Measurements from ENCODE around the gene ZNF205. TPM values are rescaled to one million over a fixed set of nuclear protein-coding genes. Genes with fewer than 3 reads are reported as not detected.

Gene ZNF205
- total RNA-seq, 1 donor from 2014 or later: 14.8 TPM

DNA sequence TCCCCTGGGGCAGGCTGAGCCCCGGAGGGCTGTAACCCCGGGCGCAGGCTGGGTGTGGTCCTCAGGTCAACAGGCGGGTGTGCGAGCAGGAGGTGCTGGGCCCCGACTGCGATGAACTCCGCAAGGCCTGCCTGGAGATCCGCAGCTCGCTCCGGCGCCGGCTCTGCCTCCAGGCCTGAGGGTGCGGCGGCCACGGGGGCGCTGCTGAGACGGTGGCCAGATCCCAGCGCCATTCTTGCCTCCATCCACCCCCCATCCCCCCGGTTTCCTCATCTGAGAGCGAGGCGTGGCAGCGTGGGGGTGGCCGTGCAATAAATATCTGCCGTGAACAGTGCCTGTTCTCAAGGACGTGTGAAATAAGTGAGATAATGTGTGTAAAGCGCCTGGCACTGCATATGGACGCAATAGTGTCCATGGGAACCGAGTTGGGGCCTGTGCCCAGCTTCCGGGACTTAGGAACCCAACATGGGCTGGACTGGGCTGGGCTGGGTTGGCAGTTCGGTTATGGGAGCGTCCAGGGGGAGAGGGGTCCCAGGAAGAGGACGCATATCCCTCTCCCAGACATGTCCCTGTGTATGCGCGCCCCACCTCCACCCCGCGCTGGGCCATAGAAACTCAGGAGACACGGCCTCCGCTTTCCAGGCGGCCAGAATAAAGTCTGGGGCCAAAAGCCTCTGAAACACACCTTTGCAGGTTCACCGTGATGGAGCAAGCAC is 37.4 kb downstream of the ZNF205 start:
- no peak for DNase-seq (ENCODE audit: extremely low spot score, unreplicated experiment)

DNA sequence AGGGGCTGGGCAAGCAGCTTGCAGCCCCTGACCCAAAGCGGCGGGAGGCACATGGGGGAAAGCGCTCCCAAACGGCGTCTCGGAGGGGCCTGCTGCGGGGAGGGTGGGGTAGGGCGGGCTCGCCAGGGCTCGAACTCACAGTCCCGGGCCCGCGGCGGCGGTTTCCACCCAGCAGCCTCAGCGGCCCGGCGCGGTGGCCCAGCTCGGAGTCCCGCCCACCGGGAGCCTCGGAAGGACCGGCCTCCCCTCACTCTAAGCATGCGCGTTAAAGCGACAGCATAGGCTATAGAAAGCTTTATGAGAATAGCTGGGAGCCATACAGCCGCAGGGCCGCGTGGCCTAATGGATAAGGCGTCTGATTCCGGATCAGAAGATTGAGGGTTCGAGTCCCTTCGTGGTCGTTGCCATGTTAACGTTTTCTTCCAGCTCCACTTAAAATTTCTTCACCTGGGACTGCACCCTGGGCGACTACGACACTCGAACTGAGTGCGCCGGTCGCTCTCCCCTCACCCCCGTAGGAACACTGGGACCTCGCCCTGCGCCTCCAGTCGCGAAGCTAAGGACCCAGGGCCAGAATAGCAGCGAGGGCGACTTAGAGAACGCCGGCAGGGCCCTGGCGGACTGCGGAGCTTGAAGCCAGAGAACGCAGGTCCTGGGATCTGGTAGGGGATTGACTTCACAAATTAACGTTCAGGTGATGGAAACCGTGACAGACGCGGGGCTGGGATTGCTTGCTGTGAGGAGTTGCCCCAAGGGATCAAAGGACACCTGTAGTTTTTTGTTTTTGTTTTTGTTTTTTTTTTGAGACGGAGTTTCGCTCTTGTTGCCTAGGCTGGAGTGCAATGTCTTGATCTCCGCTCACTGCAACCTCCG is 38.2 kb downstream of the ZNF205 start:
- Mint-ChIP-seq H3K4me3 (ENCODE audit: unreplicated experiment) (peak overlapping the region; percentile 83), H3K4me1 (ENCODE audit: unreplicated experiment) (peaks cover 27% of the 10 kb centered on the region), H3K27ac (ENCODE audit: unreplicated experiment) (peak overlapping the region; percentile 94), H3K36me3 (ENCODE audit: unreplicated experiment) (no peaks in the 10 kb centered on the region), H3K27me3 (ENCODE audit: unreplicated experiment) (no peaks in the 10 kb centered on the region), H3K9me3 (ENCODE audit: unreplicated experiment) (no peaks in the 10 kb centered on the region)
- TF ChIP-seq, protein P1, sequence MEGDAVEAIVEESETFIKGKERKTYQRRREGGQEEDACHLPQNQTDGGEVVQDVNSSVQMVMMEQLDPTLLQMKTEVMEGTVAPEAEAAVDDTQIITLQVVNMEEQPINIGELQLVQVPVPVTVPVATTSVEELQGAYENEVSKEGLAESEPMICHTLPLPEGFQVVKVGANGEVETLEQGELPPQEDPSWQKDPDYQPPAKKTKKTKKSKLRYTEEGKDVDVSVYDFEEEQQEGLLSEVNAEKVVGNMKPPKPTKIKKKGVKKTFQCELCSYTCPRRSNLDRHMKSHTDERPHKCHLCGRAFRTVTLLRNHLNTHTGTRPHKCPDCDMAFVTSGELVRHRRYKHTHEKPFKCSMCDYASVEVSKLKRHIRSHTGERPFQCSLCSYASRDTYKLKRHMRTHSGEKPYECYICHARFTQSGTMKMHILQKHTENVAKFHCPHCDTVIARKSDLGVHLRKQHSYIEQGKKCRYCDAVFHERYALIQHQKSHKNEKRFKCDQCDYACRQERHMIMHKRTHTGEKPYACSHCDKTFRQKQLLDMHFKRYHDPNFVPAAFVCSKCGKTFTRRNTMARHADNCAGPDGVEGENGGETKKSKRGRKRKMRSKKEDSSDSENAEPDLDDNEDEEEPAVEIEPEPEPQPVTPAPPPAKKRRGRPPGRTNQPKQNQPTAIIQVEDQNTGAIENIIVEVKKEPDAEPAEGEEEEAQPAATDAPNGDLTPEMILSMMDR (IDR thresholded peaks at IDR 0.05): no peak
- peak; percentile 99 for DNase-seq (ENCODE audit: extremely low spot score, unreplicated experiment)

More for the DNA sequence above, 37.4 kb downstream of the ZNF205 start:
- Mint-ChIP-seq H3K4me1 (ENCODE audit: unreplicated experiment) (peaks cover 27% of the 10 kb centered on the region), H3K4me3 (ENCODE audit: unreplicated experiment) (peak overlapping the region; percentile 83), H3K27me3 (ENCODE audit: unreplicated experiment) (no peaks in the 10 kb centered on the region), H3K9me3 (ENCODE audit: unreplicated experiment) (no peaks in the 10 kb centered on the region), H3K36me3 (ENCODE audit: unreplicated experiment) (no peaks in the 10 kb centered on the region), H3K27ac (ENCODE audit: unreplicated experiment) (peak overlapping the region; percentile 88)
- TF ChIP-seq, protein P1 (IDR thresholded peaks at IDR 0.05): peak; percentile 53

GRCh38 chr16:3152027-3152276 is 39.6 kb downstream of the ZNF205 start:
- no peaks in the 10 kb centered on the region for H3K27me3 Mint-ChIP-seq (ENCODE audit: unreplicated experiment)
- TF ChIP-seq, protein P1 (IDR thresholded peaks at IDR 0.05): no peak
- peaks cover 28% of the 10 kb centered on the region for H3K4me1 Mint-ChIP-seq (ENCODE audit: unreplicated experiment)
- H3K27ac Mint-ChIP-seq (ENCODE audit: unreplicated experiment): peak overlapping the region; percentile 90
- no peaks in the 10 kb centered on the region for H3K36me3 Mint-ChIP-seq (ENCODE audit: unreplicated experiment)
- H3K9me3 Mint-ChIP-seq (ENCODE audit: unreplicated experiment): no peaks in the 10 kb centered on the region
- peak overlapping the region; percentile 80 for H3K4me3 Mint-ChIP-seq (ENCODE audit: unreplicated experiment)
- DNase-seq (ENCODE audit: extremely low spot score, unreplicated experiment): no peak

GRCh38 chr16:3152277-3152990 is 40.0 kb downstream of the ZNF205 start:
- Mint-ChIP-seq H3K27me3 (ENCODE audit: unreplicated experiment) (no peaks in the 10 kb centered on the region), H3K9me3 (ENCODE audit: unreplicated experiment) (no peaks in the 10 kb centered on the region), H3K4me3 (ENCODE audit: unreplicated experiment) (peak overlapping the region; percentile 80), H3K27ac (ENCODE audit: unreplicated experiment) (peak overlapping the region; percentile 90), H3K36me3 (ENCODE audit: unreplicated experiment) (no peaks in the 10 kb centered on the region), H3K4me1 (ENCODE audit: unreplicated experiment) (peaks cover 33% of the 10 kb centered on the region)
- DNase-seq (ENCODE audit: extremely low spot score, unreplicated experiment): peak; percentile 95
- TF ChIP-seq, protein P1 (IDR thresholded peaks at IDR 0.05): peak; percentile 57

DNA sequence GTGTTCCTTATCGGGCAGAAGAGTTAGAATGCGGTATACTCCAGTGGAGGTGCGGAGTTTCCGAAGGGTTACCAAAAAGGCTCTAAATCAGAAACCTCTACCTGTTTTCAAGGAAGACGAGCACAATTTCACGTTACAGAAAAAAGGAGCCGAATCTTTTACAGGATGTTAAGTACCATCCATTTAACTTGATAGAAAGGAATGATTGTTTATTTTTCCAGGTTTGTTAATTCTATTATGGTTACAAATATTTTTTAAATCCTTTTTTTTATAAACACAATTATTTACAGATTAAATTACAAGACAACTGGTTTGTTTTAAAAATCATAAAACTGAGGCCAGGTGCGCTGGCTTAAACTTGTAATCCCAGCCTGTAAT is 40.6 kb downstream of the ZNF205 start:
- Mint-ChIP-seq H3K4me1 (ENCODE audit: unreplicated experiment) (peaks cover 38% of the 10 kb centered on the region), H3K9me3 (ENCODE audit: unreplicated experiment) (no peaks in the 10 kb centered on the region), H3K4me3 (ENCODE audit: unreplicated experiment) (peak overlapping the region; percentile 80), H3K36me3 (ENCODE audit: unreplicated experiment) (no peaks in the 10 kb centered on the region), H3K27ac (ENCODE audit: unreplicated experiment) (peak overlapping the region; percentile 90), H3K27me3 (ENCODE audit: unreplicated experiment) (no peaks in the 10 kb centered on the region)
- TF ChIP-seq, protein P1 (IDR thresholded peaks at IDR 0.05): no peak
- DNase-seq (ENCODE audit: extremely low spot score, unreplicated experiment): no peak
